ENCODE results near the gene PIEZO2.

PIEZO2 gene

DNA sequence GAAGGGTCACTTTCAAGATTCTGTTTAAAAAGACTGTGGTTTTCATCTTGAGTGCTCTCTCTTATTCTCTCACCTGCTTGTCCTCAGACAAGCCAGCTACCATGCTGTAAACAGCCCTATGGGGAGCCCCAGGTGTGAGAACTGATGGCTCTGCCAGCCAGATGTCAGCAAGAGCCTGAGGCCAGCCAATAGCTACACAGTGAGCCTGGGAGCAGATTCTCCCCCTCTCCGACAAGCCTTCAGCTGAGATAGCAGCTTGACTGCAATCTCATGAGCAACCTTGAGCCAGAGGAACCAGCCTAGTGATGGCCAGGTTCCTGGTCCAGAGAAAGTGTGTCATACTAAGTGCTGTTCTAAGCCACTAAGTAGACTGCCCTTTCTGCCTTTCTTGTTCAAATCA, 351.5 kb downstream of the PIEZO2 start:
- DNase-seq (ENCODE audit: low read depth in 1 of 2, low spot score in 1 of 2), result no peak
- H3K27me3 ChIP-seq (ENCODE audit: insufficient read depth, poor library complexity, severe bottlenecking), result no peaks in the 10 kb centered on the region
- TF ChIP-seq, protein P1, sequence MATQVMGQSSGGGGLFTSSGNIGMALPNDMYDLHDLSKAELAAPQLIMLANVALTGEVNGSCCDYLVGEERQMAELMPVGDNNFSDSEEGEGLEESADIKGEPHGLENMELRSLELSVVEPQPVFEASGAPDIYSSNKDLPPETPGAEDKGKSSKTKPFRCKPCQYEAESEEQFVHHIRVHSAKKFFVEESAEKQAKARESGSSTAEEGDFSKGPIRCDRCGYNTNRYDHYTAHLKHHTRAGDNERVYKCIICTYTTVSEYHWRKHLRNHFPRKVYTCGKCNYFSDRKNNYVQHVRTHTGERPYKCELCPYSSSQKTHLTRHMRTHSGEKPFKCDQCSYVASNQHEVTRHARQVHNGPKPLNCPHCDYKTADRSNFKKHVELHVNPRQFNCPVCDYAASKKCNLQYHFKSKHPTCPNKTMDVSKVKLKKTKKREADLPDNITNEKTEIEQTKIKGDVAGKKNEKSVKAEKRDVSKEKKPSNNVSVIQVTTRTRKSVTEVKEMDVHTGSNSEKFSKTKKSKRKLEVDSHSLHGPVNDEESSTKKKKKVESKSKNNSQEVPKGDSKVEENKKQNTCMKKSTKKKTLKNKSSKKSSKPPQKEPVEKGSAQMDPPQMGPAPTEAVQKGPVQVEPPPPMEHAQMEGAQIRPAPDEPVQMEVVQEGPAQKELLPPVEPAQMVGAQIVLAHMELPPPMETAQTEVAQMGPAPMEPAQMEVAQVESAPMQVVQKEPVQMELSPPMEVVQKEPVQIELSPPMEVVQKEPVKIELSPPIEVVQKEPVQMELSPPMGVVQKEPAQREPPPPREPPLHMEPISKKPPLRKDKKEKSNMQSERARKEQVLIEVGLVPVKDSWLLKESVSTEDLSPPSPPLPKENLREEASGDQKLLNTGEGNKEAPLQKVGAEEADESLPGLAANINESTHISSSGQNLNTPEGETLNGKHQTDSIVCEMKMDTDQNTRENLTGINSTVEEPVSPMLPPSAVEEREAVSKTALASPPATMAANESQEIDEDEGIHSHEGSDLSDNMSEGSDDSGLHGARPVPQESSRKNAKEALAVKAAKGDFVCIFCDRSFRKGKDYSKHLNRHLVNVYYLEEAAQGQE (IDR thresholded peaks at IDR 0.05; ENCODE audit: insufficient replicate concordance, low read depth), result no peak
- TF ChIP-seq, protein P2, sequence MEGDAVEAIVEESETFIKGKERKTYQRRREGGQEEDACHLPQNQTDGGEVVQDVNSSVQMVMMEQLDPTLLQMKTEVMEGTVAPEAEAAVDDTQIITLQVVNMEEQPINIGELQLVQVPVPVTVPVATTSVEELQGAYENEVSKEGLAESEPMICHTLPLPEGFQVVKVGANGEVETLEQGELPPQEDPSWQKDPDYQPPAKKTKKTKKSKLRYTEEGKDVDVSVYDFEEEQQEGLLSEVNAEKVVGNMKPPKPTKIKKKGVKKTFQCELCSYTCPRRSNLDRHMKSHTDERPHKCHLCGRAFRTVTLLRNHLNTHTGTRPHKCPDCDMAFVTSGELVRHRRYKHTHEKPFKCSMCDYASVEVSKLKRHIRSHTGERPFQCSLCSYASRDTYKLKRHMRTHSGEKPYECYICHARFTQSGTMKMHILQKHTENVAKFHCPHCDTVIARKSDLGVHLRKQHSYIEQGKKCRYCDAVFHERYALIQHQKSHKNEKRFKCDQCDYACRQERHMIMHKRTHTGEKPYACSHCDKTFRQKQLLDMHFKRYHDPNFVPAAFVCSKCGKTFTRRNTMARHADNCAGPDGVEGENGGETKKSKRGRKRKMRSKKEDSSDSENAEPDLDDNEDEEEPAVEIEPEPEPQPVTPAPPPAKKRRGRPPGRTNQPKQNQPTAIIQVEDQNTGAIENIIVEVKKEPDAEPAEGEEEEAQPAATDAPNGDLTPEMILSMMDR (IDR thresholded peaks at IDR 0.05; ENCODE audit: insufficient read depth, low read length), result no peak
- TF ChIP-seq POLR2AphosphoS5 (IDR thresholded peaks at IDR 0.05; ENCODE audit: low read depth) (no peak), GABPA (IDR thresholded peaks at IDR 0.05; ENCODE audit: low read depth) (no peak), SPI1 (IDR thresholded peaks at IDR 0.05; ENCODE audit: borderline replicate concordance, low read depth) (no peak)
- no peak overlapping the region for H3K27ac ChIP-seq (replicated peaks)
- H3K4me3 ChIP-seq (replicated peaks; ENCODE audit: insufficient read depth, low read length), result no peak overlapping the region

DNA sequence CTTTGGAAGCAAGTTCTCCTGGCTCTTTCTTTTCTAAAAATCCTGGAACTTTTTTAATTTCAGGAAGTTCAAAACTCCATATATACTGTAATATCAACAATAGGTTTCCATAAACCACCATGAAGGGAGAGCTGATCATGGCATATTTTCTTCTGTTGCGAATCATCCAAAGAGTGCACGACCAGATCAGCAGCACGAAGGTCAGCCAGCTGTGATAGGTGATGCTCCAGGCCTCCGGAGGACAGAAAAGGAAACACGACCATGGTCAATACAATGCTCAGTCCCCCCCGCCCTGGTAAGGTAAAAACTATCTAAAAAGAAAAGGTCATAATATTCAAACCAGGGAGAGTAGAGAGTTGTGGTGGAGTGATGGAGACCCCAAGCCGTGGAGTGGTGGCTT, 354.6 kb downstream of the PIEZO2 start:
- Histone ChIP-seq H3K4me3 (replicated peaks; ENCODE audit: insufficient read depth, low read length) (no peak overlapping the region), H3K27me3 (ENCODE audit: insufficient read depth, poor library complexity, severe bottlenecking) (no peaks in the 10 kb centered on the region), H3K27ac (replicated peaks) (no peak overlapping the region)
- TF ChIP-seq, protein P1 (IDR thresholded peaks at IDR 0.05; ENCODE audit: insufficient replicate concordance, low read depth), result no peak
- TF ChIP-seq POLR2AphosphoS5 (IDR thresholded peaks at IDR 0.05; ENCODE audit: low read depth) (no peak), GABPA (IDR thresholded peaks at IDR 0.05; ENCODE audit: low read depth) (no peak), SPI1 (IDR thresholded peaks at IDR 0.05; ENCODE audit: borderline replicate concordance, low read depth) (no peak)
- TF ChIP-seq, protein P2 (IDR thresholded peaks at IDR 0.05; ENCODE audit: insufficient read depth, low read length), result no peak
- no peak for DNase-seq (ENCODE audit: low read depth in 1 of 2, low spot score in 1 of 2)

DNA sequence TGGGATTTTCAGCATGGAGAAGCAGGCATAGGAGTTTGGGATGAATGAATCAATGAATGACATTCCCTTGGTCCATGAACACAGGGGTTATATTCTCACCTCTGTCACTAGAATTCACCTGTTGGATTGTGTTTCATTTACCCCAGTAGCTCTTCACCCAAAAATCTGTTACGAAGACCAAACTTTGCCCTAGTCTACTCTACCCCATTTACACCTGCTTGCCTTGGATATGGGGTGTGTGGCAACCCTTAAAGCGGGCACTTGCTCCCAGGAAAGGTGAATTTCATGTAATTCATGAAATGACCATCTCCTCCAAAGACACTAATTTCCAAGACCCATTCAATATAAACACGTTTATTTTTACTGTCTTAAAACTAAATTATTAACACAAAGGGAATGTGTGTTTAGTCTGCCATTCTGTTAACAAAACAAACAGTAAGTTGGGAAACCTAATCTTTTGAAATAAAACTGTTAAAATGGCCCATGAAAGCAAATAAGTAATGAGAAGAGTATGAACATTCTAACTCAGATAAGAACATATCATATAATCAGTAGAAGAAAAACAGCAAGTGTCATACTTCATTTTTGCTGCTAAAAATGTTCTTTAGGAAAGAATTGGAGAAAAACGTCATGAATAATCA, 355.5 kb downstream of the PIEZO2 start:
- no peaks in the 10 kb centered on the region for H3K27me3 ChIP-seq (ENCODE audit: insufficient read depth, poor library complexity, severe bottlenecking)
- no peak for DNase-seq (ENCODE audit: low read depth in 1 of 2, low spot score in 1 of 2)
- TF ChIP-seq, protein P2 (IDR thresholded peaks at IDR 0.05; ENCODE audit: insufficient read depth, low read length), result no peak
- TF ChIP-seq, protein P1 (IDR thresholded peaks at IDR 0.05; ENCODE audit: insufficient replicate concordance, low read depth), result no peak
- TF ChIP-seq GABPA (IDR thresholded peaks at IDR 0.05; ENCODE audit: low read depth) (no peak), POLR2AphosphoS5 (IDR thresholded peaks at IDR 0.05; ENCODE audit: low read depth) (no peak), SPI1 (IDR thresholded peaks at IDR 0.05; ENCODE audit: borderline replicate concordance, low read depth) (no peak)
- H3K27ac ChIP-seq (replicated peaks), result no peak overlapping the region
- no peak overlapping the region for H3K4me3 ChIP-seq (replicated peaks; ENCODE audit: insufficient read depth, low read length)
